Activated CD4-positive, CD25-positive, alpha-beta regulatory T cell treated with anti-CD3 and anti-CD28 coated beads, Interleukin-2, amount 50 U/mL, for 72 hours (primary cell): ENCODE data around the gene HAUS8.
"Not testable (repeated sequence)": the region's sequence is repeated elsewhere in the genome, so short reads cannot be mapped to it uniquely, and the experiment has no call there.

ENCODE experiments used
- DNase-seq: peaks from one replicate; pipeline ENCODE4 v3.0.0; 2021

HAUS8 gene

GRCh38 chr19:17026706-17027534, 48.3 kb downstream of the HAUS8 start, which contains the start of gene CPAMD8:
Gene CPAMD8 (minus strand): TSS chr19:17026810. CDS start chr19:17026642, 168 bp downstream.
- DNase-seq, result no peak

- DNase-seq, result no peak
These were observed 49.1 kb downstream of the HAUS8 start for GRCh38 chr19:17025991-17026658.

DNA sequence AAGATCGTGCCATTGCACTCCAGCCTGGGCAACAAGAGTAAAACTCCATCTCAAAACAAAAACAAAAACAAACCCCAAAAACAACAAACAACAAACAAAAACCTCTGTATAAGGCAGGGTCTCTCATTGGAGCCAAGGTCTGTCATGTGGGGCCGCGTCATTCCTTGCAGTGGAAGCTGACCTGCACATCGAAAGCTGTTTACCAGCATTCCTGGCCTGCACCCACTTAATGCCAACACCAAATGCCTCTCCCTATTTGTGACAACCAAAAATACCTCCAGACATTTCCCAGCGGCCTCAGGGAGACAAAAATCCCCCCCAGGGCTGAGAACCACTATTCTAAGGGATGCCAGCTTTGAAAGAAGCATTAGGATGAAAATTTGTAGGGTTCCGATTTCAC, 49.9 kb downstream of the HAUS8 start:
- no peak for DNase-seq

- DNase-seq, result not testable (repeated sequence)
These were observed 50.3 kb downstream of the HAUS8 start for GRCh38 chr19:17024941-17025340.

DNA sequence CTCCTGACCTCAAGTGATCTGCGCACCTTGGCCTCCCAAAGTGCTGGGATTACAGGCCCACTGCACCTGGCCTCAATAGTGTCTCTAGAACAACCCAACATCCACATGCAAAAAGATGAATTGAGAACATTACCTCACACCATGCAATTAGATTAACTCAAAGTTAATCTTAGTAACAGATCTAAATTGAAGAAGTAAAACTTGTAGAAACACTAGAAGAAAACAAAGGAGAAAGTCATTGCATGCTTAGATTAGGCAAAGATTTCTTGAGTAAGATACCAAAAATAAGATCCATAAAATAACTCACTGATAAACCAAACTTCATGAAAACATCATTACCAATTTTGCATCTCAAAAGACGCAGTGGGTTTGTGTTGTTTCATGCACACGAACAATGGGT, 51.4 kb downstream of the HAUS8 start:
- no peak for DNase-seq

- no peak for DNase-seq
These were observed 52.5 kb downstream of the HAUS8 start for GRCh38 chr19:17022738-17023137.

DNA sequence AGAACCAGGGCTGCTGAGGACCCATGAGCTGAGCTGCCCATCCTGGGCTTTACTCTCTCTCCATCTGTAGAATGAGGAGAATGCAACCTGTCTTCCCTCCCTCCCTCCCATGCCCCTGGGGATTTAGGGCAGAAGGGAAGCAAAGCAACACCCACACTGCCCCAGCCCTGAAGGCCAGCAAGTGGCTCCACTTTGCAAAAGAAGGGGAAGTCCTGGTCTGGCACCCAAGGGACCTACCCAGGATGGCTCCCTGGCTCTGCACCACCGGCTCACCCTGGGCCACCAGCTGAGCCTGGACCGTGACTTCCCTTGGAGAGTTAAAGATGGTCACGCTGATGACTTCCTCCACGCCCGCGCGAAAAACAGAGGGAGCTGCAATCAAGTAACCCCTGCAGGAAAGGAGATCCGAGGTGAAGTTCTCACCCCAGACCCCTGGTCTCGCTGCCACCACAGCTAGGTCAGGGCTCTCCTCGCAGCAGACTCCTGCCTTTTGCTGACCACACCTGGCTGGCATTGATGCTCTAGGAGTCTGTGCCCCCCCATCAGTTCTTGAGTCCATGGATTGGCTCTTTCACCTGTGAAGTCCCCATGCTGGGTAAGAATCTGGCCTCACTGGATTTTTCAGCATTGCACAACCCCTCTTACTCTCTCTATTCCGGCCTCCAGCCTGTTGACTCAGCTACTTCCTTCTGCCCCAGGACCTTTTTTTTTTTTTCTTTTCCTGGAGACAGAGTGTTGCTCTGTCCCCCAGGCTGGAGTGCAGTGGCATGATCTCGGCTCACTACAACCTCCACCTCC, 53.3 kb downstream of the HAUS8 start:
- no peak for DNase-seq

DNA sequence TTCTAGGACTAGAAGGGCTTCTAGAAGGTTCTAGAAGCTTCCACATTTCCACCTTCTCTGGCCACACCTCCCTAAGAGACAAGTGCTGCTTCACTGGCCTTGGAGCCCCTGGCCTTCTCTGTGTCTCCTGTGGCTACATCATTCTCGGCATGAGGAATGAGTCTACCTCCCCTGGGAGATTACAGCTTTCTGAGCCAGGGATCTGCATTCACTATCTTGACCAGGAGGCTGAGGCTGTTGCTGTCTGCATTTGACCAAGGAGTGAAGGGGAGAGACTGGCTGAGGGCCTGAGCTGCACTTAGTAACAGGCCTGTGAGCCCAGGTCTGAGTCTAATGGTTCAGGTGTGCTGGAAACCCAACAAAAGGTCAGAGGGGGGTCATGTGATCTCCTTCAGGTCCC, 53.9 kb downstream of the HAUS8 start:
- no peak for DNase-seq

GRCh38 chr19:17020823-17021222, 54.4 kb downstream of the HAUS8 start:
- peak; percentile 36 for DNase-seq

- no peak for DNase-seq
These were observed 54.9 kb downstream of the HAUS8 start for GRCh38 chr19:17020385-17020784.

DNA sequence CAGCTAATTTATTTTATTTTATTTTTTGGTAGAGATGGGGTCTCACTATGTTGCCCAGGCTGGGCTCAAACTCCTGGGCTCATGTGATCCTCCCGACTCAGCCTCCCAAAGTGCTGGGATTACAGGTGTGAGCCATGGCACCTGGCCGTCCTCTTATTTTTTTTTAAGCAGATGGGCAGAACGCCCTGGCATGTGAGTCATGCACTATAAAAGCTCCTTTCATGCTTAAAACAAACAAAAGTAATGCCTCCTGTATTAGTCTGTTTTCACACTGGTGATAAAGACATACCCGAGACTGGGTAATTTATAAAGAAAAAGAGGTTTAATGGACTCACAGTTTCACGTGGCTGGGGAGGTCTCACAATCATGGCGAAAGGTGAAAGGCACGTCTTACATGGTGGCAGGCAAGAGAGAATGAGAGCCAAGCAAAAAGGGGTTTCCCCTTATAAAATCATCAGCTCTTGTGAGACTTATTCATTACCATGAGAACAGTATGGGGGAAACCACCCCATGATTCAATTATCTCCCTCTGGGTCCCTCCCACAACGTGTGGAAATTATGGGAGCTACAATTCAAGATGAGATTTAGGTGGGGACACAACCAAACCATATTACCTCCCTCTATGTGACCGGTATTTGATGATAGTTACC, 60.9 kb downstream of the HAUS8 start:
- DNase-seq, result not testable (repeated sequence)

- no peak for DNase-seq
These were observed 63.8 kb downstream of the HAUS8 start for GRCh38 chr19:17011485-17011884.

- no peak for DNase-seq
These were observed 68.7 kb downstream of the HAUS8 start for GRCh38 chr19:17006579-17006978.

DNA sequence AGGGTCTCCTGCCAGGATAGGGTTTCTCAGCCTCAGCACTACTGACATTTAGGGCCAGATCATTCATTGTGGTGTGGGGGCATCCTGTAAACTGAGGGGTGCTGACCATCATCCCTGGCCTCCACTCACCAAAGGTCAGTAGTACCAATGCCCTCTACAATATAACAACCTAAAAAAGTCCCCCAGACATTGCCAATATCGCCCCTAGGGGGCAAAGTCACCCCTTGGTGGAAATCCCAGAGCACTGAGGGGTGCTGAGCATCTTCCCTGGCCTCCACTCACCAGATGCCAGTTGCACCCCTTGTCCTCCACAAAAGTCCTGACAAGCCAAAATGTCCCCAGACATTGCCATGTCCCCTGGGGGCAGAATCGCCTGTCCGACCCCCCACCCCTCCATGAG, 70.3 kb downstream of the HAUS8 start:
- DNase-seq, result no peak

DNA sequence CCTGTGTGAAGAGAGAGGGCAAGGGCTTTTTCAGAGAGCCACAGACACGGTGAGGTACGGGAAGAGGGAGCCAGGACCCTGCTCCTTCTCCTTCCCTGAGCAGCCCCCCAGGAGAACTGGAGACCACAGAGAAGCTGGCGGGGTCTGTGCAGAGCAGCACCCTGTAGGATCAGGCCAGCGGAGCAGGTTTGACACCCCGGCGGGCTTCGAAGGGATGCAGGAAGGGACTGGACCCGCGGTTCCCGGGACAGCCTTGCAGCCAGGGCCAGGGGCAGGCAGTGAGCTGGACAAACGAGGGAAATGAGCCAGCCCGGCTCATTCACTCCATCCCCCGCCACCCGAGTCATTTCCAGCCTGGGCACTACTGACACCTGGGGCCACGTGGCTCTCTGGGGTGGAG, 70.9 kb downstream of the HAUS8 start:
- no peak for DNase-seq

GRCh38 chr19:17002455-17002854, 72.8 kb downstream of the HAUS8 start:
- DNase-seq, result no peak

DNA sequence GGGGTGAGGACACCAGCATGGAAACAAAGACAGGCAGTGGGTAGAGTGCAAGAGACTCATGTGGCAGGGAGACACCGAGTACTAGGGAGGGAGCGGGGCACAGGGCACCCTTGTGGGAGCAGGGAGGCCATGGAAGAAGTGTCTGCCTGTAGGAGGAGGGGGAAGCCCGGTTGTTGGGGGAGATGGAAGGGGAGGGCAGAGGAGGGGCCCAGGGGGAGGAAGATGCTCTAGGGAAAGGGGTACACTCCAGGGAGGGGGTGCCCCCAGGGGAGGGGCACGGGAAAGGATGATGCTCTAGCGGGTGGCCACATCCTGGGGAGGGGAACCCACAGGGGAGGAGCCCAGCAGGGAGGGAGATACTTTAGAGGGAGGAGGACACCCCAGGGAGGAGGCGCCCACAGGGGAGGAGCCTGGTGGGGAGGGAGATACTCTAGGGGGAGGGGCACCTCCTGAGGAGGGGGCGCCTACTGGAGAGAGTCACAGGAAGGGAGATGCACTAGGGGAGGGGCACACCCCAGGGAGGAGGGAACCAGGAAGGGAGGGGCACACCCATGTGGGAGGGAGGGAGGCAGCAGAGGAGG, 73.6 kb downstream of the HAUS8 start:
- peak; percentile 65 for DNase-seq
